Dedifferentiated amniotic fluid mesenchymal stem cell (primary cell): ENCODE data around the gene CRTAC1.

ENCODE experiments used
- DNase-seq: peaks from one replicate; pipeline ENCODE4 v3.0.0-alpha.2; 2016; ENCODE audit errors: extremely low spot score

The CRTAC1 gene

DNA sequence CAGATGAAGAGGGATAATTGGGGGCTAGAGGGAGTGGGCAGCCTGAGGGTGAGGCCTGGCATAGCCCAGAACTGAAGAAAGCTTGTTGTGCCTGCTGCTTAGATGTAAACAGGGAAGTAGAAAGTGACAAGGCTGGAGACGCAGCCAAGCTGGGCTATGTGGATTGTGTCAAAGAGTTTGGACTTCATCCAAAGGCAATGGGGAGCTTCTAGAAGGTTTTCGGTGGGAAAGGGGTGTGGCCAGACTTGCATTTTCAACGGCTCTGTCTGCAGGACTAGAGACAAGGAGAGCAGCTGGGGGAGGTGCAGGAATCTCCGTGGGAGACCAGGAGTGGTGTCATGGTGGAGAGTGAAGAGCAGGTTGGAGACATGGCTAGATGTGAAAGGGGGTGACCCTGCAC lies 132.0 kb downstream of the CRTAC1 start:
- DNase-seq, result no peak

- DNase-seq, result no peak
Observed at GRCh38 chr10:97896756-97897358, 133.6 kb downstream of the CRTAC1 start.

DNA sequence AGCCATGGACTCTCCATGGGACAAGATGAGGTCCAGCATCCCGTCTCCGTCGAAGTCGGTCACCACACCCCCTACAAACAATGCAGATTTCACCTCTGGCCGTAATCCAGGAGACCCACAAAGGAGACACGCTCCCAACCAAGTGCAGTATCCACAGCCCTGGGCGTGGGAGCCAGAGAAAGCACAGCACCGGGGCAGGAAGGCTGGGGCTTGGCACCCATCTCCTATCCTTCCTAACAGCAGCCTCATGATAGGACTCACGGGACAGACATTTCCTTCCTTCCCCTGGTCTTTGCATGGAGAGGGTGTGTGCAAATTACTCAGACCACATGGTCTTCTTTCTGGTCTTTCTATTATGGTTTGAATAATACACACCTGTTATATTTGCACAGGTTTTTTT lies 134.5 kb downstream of the CRTAC1 start:
- no peak for DNase-seq

DNA sequence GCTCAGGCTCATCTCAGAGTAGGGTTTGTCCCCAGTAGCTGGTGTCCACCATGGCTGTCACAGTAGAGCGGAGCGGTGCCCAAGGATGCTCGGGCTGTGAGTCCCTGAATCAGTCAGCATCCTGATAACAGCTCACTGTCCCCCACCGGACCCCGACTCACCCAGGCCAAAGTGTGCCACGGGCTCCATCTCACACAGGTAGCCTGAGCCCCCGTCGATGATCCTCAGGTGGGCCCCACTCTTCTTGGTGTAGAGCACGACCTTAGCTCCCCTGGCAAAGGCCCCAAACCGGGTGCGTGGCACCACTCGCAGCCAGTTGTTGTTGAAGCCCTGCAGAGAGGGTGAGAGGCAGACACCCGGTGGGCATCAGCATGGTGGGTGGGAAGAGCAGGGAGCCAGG lies 135.3 kb downstream of the CRTAC1 start:
- DNase-seq, result no peak

GRCh38 chr10:97894092-97894491 lies 136.3 kb downstream of the CRTAC1 start:
- no peak for DNase-seq

- DNase-seq, result no peak
Observed at GRCh38 chr10:97892939-97893338, 137.5 kb downstream of the CRTAC1 start.

GRCh38 chr10:97892506-97892905 lies 137.9 kb downstream of the CRTAC1 start:
- no peak for DNase-seq

DNA sequence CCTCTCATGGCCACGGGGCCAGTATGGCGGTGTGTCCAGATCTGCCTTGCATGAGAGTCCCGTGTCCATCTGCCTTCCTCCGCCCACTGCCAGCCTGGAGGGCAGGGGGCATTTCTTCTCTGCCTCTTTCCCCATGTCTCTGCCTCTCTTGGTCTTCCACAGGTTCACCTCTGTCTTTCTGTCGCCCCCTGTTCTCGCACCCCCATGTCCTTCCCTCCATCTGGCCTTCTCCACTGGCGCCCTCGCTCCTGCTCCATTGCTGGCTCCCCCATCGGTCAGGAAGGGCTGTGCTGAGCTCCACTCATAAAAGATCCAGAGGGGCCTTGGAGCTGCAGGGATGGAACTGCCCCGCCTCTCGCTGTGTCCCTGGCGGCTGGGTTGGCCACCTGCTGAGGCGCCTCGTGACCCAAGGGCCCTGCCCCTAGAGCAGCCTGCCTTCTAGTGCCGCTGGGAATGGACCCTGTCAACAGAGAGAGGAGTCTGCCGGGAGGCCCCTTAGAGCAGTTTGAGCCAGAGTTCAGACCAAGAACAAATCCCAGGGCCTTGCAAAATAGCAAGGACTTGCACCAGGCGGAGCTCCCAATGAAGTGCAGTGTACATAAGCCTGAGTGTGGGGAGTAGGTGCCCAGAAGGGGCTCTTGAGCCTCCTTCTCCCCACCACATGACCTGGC lies 138.8 kb downstream of the CRTAC1 start:
- DNase-seq, result no peak

- no peak for DNase-seq
Observed at GRCh38 chr10:97889461-97890265, 140.8 kb downstream of the CRTAC1 start.

DNA sequence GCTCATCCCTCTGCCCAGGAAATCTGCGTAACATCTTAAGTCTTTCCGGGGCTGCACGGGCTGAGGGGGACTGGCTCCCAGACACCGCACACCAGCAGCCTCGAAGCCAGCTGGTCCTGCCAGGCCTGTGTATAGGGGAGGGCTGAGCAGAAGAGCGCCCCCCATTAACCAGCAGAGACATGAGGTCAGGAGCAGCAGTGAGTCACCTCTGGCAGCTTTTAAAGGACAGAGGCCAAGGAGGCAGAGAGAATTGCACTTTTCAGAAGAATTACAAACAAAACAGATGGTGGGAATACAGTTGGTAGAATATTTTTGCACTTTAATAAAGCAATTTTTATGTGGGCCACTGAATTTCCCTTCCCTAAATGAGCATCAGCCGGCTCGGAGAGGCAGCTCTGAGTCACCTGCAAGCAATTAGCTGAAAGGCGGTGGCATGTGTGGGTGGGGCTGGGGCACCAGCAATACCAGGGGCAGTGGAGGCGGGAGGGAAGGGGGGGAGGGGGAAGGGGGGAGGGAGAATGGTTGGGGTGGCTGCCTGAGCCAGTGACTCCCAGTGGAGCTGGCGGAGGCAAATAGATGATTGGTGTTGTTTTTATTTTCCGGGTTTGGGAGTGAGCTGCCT lies 141.7 kb downstream of the CRTAC1 start:
- DNase-seq, result peak; percentile 50

DNA sequence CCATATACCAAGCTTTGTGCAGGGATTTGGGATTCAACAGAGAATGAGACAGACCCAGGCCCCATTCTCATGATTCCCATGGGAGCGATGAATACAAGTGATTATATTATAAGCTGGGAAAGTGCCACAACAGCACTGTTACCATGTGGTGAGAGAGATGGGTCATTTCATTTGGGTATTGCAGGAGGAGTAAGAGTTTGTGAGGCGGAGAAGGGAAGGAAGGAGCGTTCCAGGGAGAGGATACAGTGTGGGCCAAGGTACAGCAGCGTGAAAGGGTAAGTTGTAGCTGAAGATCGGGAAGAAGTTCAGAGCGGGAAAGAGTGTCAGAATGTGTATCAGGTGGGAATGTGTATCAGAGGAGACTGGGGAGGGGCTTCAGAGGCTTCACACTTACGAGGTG lies 142.3 kb downstream of the CRTAC1 start:
- DNase-seq, result no peak

- no peak for DNase-seq
Observed at GRCh38 chr10:97887399-97887798, 143.0 kb downstream of the CRTAC1 start.

DNA sequence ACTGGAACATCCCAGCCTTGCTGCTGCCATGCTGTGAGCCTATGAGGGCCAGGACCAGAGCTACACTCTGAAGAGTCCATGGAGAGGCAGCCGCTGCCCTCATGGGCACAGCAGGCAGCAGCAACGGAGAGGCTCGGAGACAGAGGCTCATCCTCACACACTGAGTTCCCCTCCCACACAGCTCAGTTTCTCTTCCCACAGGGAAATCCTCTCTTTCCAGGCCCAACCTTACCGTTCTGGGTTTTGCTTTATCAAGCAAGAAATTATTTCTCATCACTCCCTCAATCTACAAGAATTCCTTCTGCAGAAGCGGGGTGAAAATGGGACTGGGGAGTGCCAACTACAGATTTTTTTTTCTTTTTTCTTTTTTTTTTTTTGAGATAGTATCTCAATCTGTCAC lies 144.1 kb downstream of the CRTAC1 start:
- no peak for DNase-seq

DNA sequence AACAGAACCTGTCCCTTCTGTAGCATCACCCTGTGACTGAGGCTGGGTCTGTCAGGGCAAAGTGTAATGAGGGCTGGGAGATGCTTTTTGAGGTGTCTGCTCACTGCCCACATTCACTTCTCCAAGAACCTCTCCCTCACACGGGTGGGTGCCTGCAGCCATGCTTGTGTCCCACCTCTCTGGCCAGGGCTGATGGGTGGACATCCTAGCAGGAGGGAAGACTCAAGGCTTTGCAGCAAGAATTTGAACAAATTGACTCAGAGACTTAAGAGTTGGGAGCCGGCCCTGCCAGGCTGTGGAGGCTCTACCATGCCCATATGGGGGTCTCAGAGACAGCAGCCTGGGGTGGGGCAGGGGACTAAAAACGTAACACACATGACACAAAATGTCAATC lies 147.3 kb downstream of the CRTAC1 start:
- no peak for DNase-seq

GRCh38 chr10:97882142-97883091 lies 148.0 kb downstream of the CRTAC1 start:
- DNase-seq, result peak; percentile 62

GRCh38 chr10:97880109-97880508 lies 150.3 kb downstream of the CRTAC1 start:
- no peak for DNase-seq

- no peak for DNase-seq
Observed at GRCh38 chr10:97879241-97879640, 151.2 kb downstream of the CRTAC1 start.

DNA sequence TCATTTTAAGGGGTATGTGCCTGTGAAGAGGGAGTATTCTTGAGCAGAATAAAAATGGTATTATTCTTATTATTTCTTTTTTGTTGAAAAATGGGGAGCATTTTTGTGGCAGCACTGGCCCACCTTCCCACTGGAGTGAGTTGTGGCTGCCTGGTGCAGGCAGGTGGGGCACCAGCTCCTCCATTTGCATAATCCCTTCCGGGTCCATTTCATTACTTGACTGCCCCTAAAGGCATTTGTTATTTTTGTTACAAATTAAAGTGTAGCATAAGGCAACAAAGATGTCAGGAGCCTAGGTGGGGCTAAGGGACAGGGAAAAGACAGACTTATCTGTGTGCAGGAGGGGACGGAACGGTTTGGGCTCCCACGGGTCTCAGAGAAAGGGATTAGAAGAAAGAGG lies 154.0 kb downstream of the CRTAC1 start:
- no peak for DNase-seq

- DNase-seq, result no peak
Observed at GRCh38 chr10:97875391-97875790, 155.0 kb downstream of the CRTAC1 start.

- no peak for DNase-seq
Observed at GRCh38 chr10:97874332-97874731, 156.1 kb downstream of the CRTAC1 start.

DNA sequence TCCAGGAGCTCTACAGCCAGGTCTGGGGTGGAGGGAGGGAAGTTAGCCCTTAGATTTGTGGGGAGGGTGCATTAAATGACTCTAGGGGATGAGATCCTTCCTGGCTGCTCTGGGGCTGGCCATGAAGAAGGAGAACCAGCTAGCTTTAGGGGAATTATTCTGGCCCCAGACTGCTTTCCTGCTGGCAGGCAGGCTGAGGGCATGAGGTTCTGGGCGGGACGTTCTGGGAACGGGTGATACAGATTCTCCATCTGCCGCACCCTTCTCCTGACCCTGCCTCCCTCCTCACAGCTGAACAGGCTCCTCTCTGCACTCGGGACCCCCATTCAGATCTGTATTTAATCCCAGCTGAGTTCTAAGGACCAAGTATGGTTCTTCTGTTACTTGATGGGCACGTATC lies 156.9 kb downstream of the CRTAC1 start:
- no peak for DNase-seq
